ENCODE results near the gene RTBDN. TPM values are rescaled to one million over a fixed set of nuclear protein-coding genes. Genes with fewer than 3 reads are reported as not detected.
"Not testable (repeated sequence)": the region's sequence is repeated elsewhere in the genome, so short reads cannot be mapped to it uniquely, and the experiment has no call there.

RTBDN gene
- total and polyA plus RNA-seq, 9 donors: 0.06 to 0.24 TPM; not detected in 7

- no peak overlapping the region for H3K27ac ChIP-seq (ENCODE audit: low read length)
- no peaks in the 10 kb centered on the region for H3K36me3 ChIP-seq (ENCODE audit: control insufficient read depth, insufficient read depth, low read length)
- H3K27me3 ChIP-seq (ENCODE audit: control insufficient read depth, insufficient read depth, low read length): no peaks in the 10 kb centered on the region
- no peak for DNase-seq
- no peak overlapping the region for H3K4me3 ChIP-seq (ENCODE audit: low read length)
- H3K4me1 ChIP-seq (ENCODE audit: control insufficient read depth, insufficient read depth, low read length): no peaks in the 10 kb centered on the region
- WGBS (ENCODE audit: insufficient coverage): no CpG with 5 or more reads among the region's 1 CpG
- H3K9me3 ChIP-seq (replicated peaks; ENCODE audit: control insufficient read depth, low read depth, low read length): peaks cover 2% of the 10 kb centered on the region
Observed at GRCh38 chr19:12856653-12857052, 22.3 kb upstream of the RTBDN start.

DNA sequence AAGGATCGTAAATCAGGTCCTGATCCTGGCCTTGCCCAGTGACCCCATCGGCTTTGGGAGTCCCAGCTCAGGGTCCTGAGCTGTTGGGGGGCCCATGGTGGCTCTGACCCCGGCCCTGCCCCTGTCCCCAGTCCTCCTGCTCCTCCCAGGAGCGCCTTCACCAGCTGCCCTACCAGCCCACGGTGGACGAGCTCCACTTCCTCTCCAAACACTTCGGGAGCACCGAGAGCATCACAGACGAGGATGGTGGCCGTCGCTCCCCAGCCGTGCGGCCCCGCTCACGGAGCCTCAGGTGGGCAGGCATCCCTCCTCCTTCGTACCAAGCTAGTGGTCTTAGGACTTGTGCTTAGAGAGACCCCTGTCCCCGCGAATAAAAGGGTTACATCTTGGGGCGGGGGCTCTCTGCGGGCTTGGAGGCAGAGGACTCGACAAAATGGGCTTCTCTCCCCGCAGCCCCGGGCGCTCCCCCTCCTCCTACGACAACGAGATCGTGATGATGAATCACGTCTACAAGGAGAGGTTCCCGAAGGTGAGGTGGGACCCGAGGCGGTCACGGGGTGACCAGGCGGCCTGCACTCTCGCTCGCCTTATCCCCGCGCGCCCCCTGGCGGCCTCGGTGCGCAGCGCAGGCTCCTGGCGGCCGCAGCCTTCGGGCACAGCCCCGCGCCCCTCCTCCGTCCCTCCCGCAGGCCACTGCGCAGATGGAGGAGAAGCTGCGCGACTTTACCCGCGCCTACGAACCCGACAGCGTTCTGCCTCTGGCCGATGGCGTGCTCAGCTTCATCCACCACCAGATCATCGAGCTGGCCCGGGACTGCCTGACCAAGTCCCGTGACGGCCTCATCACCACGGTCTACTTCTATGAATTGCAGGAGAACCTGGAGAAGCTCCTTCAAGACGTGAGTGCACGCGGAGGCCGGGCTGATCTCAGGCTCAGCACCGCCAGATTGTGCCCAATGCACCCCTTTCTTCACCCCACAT, 13.1 kb upstream of the RTBDN start:
- H3K27me3 ChIP-seq (ENCODE audit: control insufficient read depth, insufficient read depth, low read length): peaks cover 33% of the 10 kb centered on the region

GRCh38 chr19:12846613-12847012, 12.2 kb upstream of the RTBDN start:
- WGBS (ENCODE audit: insufficient coverage): 57% methylated on average over 1 of the region's 7 CpGs
- H3K36me3 ChIP-seq (ENCODE audit: control insufficient read depth, insufficient read depth, low read length); H3K4me3 ChIP-seq (ENCODE audit: low read length); H3K4me1 ChIP-seq (ENCODE audit: control insufficient read depth, insufficient read depth, low read length); H3K9me3 ChIP-seq (replicated peaks; ENCODE audit: control insufficient read depth, low read depth, low read length); DNase-seq; H3K27ac ChIP-seq (ENCODE audit: low read length): not testable (repeated sequence)
- peaks cover 40% of the 10 kb centered on the region for H3K27me3 ChIP-seq (ENCODE audit: control insufficient read depth, insufficient read depth, low read length)

More for the DNA sequence above, 13.1 kb upstream of the RTBDN start:
- Histone ChIP-seq H3K36me3 (ENCODE audit: control insufficient read depth, insufficient read depth, low read length) (no peaks in the 10 kb centered on the region), H3K4me3 (ENCODE audit: low read length) (peak overlapping the region; percentile 21), H3K27ac (ENCODE audit: low read length) (no peak overlapping the region), H3K9me3 (replicated peaks; ENCODE audit: control insufficient read depth, low read depth, low read length) (no peaks in the 10 kb centered on the region), H3K4me1 (ENCODE audit: control insufficient read depth, insufficient read depth, low read length) (peaks cover 7% of the 10 kb centered on the region)
- DNase-seq: peak; percentile 86
- 11% methylated on average over 64 of the region's 69 CpGs for WGBS (ENCODE audit: insufficient coverage)

- DNase-seq: no peak
- H3K27me3 ChIP-seq (ENCODE audit: control insufficient read depth, insufficient read depth, low read length): peaks cover 62% of the 10 kb centered on the region
- no peak overlapping the region for H3K4me3 ChIP-seq (ENCODE audit: low read length)
- no peak overlapping the region for H3K27ac ChIP-seq (ENCODE audit: low read length)
- WGBS (ENCODE audit: insufficient coverage): 87% methylated on average over 3 of the region's 3 CpGs
- H3K4me1 ChIP-seq (ENCODE audit: control insufficient read depth, insufficient read depth, low read length): peaks cover 12% of the 10 kb centered on the region
- H3K9me3 ChIP-seq (replicated peaks; ENCODE audit: control insufficient read depth, low read depth, low read length): no peaks in the 10 kb centered on the region
- H3K36me3 ChIP-seq (ENCODE audit: control insufficient read depth, insufficient read depth, low read length): no peaks in the 10 kb centered on the region
Observed at GRCh38 chr19:12843999-12844732, 9.8 kb upstream of the RTBDN start.

- WGBS (ENCODE audit: insufficient coverage): 87% methylated on average over 6 of the region's 11 CpGs
- H3K36me3 ChIP-seq (ENCODE audit: control insufficient read depth, insufficient read depth, low read length): no peaks in the 10 kb centered on the region
- DNase-seq: no peak
Observed at GRCh38 chr19:12843328-12843727, 8.9 kb upstream of the RTBDN start.

DNA sequence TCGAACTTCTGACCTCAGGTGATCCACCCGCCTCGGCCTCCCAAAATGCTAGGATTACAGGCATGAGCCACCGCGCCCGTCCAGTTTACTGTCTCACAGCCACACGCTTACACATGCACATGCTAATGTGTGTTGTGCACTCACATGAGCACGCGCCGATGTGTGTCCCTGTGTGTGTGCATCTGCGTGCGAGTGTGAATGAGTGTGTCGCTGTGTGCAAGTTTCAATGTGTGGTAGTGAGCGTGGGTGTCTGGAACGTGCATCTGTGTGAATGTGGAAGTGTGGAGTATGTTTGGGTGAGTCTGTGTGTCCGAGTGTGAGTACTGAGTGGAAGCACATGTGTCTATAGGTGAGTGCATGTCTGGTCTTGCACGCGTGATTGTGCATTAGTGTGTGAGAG, 8.1 kb upstream of the RTBDN start:
- no peak for DNase-seq
- H3K9me3 ChIP-seq (replicated peaks; ENCODE audit: control insufficient read depth, low read depth, low read length): no peaks in the 10 kb centered on the region
- H3K4me1 ChIP-seq (ENCODE audit: control insufficient read depth, insufficient read depth, low read length): peaks cover 16% of the 10 kb centered on the region
- no peak overlapping the region for H3K4me3 ChIP-seq (ENCODE audit: low read length)
- 93% methylated on average over 18 of the region's 18 CpGs for WGBS (ENCODE audit: insufficient coverage)
- no peaks in the 10 kb centered on the region for H3K36me3 ChIP-seq (ENCODE audit: control insufficient read depth, insufficient read depth, low read length)
- H3K27ac ChIP-seq (ENCODE audit: low read length): no peak overlapping the region
- H3K27me3 ChIP-seq (ENCODE audit: control insufficient read depth, insufficient read depth, low read length): peaks cover 73% of the 10 kb centered on the region

More at GRCh38 chr19:12843328-12843727, 8.9 kb upstream of the RTBDN start:
- no peaks in the 10 kb centered on the region for H3K9me3 ChIP-seq (replicated peaks; ENCODE audit: control insufficient read depth, low read depth, low read length)
- peaks cover 71% of the 10 kb centered on the region for H3K27me3 ChIP-seq (ENCODE audit: control insufficient read depth, insufficient read depth, low read length)
- peaks cover 16% of the 10 kb centered on the region for H3K4me1 ChIP-seq (ENCODE audit: control insufficient read depth, insufficient read depth, low read length)
- no peak overlapping the region for H3K4me3 ChIP-seq (ENCODE audit: low read length)
- no peak overlapping the region for H3K27ac ChIP-seq (ENCODE audit: low read length)

GRCh38 chr19:12841094-12841493, 6.7 kb upstream of the RTBDN start:
- Histone ChIP-seq H3K4me3 (ENCODE audit: low read length) (no peak overlapping the region), H3K36me3 (ENCODE audit: control insufficient read depth, insufficient read depth, low read length) (no peaks in the 10 kb centered on the region), H3K4me1 (ENCODE audit: control insufficient read depth, insufficient read depth, low read length) (peaks cover 12% of the 10 kb centered on the region), H3K27me3 (ENCODE audit: control insufficient read depth, insufficient read depth, low read length) (peaks cover 79% of the 10 kb centered on the region), H3K9me3 (replicated peaks; ENCODE audit: control insufficient read depth, low read depth, low read length) (no peaks in the 10 kb centered on the region), H3K27ac (ENCODE audit: low read length) (no peak overlapping the region)
- no peak for DNase-seq
- WGBS (ENCODE audit: insufficient coverage): 0% methylated on average over 25 of the region's 29 CpGs

DNA sequence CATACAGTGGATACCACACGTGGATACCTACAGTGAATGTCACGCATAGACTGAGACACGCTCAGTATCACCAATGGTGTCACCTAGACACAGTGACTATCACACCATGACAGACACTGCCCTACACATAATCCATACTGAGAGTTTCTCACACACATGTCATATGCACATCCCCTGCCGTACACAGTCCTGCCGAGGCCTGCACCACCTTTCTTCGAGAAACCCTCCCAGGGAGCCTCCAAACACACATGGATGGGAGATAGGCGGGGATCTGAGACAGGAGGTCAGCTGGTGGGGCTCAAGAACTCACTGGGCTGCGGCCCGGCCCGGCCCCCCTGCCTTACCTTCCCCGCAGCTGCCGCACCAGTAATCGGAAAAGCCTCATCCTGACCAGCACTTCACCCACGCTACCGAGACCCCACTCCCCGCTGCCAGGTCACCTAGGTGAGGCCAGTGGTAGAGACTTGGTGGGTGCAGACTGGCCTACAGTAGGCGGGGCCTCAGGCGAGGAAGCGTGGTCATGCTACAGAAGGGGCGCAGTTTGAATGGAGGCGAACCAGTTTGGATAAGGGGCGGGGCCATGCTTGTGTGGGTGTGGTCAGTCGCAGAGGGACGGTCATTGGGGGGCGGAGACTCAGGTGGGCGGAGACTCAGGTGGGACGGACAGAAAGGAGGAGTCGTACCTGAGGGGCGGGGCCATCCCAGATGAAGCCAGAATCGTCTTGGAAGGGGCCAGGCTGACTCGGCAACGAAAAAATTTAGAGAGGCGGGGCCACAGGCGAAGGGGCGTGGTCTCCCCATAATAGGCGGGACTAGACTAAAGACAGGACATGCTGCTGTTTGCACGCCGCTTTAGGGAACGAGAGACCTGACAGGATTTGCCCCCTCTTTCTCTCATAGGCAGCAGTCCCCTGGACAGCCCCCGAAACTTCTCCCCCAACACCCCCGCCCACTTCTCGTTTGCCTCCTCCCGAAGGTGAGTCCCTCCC, 6.0 kb upstream of the RTBDN start:
- no peak for DNase-seq
- Histone ChIP-seq H3K4me1 (ENCODE audit: control insufficient read depth, insufficient read depth, low read length) (peaks cover 12% of the 10 kb centered on the region), H3K4me3 (ENCODE audit: low read length) (no peak overlapping the region), H3K27me3 (ENCODE audit: control insufficient read depth, insufficient read depth, low read length) (peaks cover 83% of the 10 kb centered on the region), H3K27ac (ENCODE audit: low read length) (no peak overlapping the region), H3K36me3 (ENCODE audit: control insufficient read depth, insufficient read depth, low read length) (no peaks in the 10 kb centered on the region), H3K9me3 (replicated peaks; ENCODE audit: control insufficient read depth, low read depth, low read length) (no peaks in the 10 kb centered on the region)
- 8% methylated on average over 29 of the region's 43 CpGs for WGBS (ENCODE audit: insufficient coverage)

GRCh38 chr19:12838886-12839756, 4.7 kb upstream of the RTBDN start:
- Histone ChIP-seq H3K9me3 (replicated peaks; ENCODE audit: control insufficient read depth, low read depth, low read length) (no peaks in the 10 kb centered on the region), H3K36me3 (ENCODE audit: control insufficient read depth, insufficient read depth, low read length) (no peaks in the 10 kb centered on the region), H3K4me1 (ENCODE audit: control insufficient read depth, insufficient read depth, low read length) (peaks cover 17% of the 10 kb centered on the region), H3K27me3 (ENCODE audit: control insufficient read depth, insufficient read depth, low read length) (peaks cover 90% of the 10 kb centered on the region), H3K4me3 (ENCODE audit: low read length) (no peak overlapping the region), H3K27ac (ENCODE audit: low read length) (no peak overlapping the region)
- DNase-seq: no peak
- 23% methylated on average over 8 of the region's 21 CpGs for WGBS (ENCODE audit: insufficient coverage)
